ENCODE data around the gene CES3. TPM values are rescaled to one million over a fixed set of nuclear protein-coding genes. Genes with fewer than 3 reads are reported as not detected.

CES3 gene
- polyA plus RNA-seq, 2 of the 4 experiments (the other 2 are of a cell fraction), result 2.1 to 3.8 TPM

GRCh38 chr16:66996983-66997358 is 35.9 kb downstream of the CES3 start:
- 74% methylated on average over 3 of the region's 3 CpGs for WGBS (ENCODE audit: missing lambda C conversion rate)
- Histone ChIP-seq H3K4me3 (no peak overlapping the region; the same call in 2 of the 3 replicates), H3K9me3 (no peaks in the 10 kb centered on the region), H3K4me1 (peaks cover 25% of the 10 kb centered on the region), H3K27ac (peak overlapping the region; percentile 46 to 72; a peak in 3 of 6 replicates), H3K4me2 (peak overlapping the region; percentile 56; the same call in 2 of the 3 replicates)
- ChIA-PET POLR2A (no interaction called here), CTCF (interaction anchor here (0.6 to 5.9 kb wide), 8 partner anchors 9 to 158 kb away, joined by 3 to 25 read pairs (median 3); partner anchors contain the start of gene CES3)
- TF ChIP-seq CTCF (IDR thresholded peaks at IDR 0.05), result no peak
- TF ChIP-seq RARB (CRISPR knock-in tag; IDR thresholded peaks at IDR 0.05), result no peak
- no peak for TF ChIP-seq POLR2AphosphoS2 (conservative IDR thresholded peaks at IDR 0.05; ENCODE audit: low read length)
- TF ChIP-seq SMC3 (IDR thresholded peaks at IDR 0.05), result no peak
- no peak for TF ChIP-seq BHLHE40 (IDR thresholded peaks at IDR 0.05; ENCODE audit: low read depth, low read length)
- no peak for TF ChIP-seq RFX5 (IDR thresholded peaks at IDR 0.05)
- TF ChIP-seq MAFK (IDR thresholded peaks at IDR 0.05; ENCODE audit: partially characterized antibody), result no peak
- no peak for TF ChIP-seq JUN (IDR thresholded peaks at IDR 0.05)
- TF ChIP-seq EP300 (IDR thresholded peaks at IDR 0.05), result no peak
- TF ChIP-seq RCOR1 (IDR thresholded peaks at IDR 0.05; ENCODE audit: low read depth, low read length), result no peak
- TF ChIP-seq ZFP36 (IDR thresholded peaks at IDR 0.05; ENCODE audit: borderline replicate concordance, partially characterized antibody), result no peak
- no peak for TF ChIP-seq ZC3H11A (IDR thresholded peaks at IDR 0.05)
- no peak for TF ChIP-seq MAZ (IDR thresholded peaks at IDR 0.05; ENCODE audit: borderline replicate concordance, low read depth, low read length)
- DNase-seq (ENCODE audit: low read depth in 1 of 2, low spot score in 1 of 2), result no peak
- ATAC-seq, result no peak
- FAIRE-seq, result no peak

DNA sequence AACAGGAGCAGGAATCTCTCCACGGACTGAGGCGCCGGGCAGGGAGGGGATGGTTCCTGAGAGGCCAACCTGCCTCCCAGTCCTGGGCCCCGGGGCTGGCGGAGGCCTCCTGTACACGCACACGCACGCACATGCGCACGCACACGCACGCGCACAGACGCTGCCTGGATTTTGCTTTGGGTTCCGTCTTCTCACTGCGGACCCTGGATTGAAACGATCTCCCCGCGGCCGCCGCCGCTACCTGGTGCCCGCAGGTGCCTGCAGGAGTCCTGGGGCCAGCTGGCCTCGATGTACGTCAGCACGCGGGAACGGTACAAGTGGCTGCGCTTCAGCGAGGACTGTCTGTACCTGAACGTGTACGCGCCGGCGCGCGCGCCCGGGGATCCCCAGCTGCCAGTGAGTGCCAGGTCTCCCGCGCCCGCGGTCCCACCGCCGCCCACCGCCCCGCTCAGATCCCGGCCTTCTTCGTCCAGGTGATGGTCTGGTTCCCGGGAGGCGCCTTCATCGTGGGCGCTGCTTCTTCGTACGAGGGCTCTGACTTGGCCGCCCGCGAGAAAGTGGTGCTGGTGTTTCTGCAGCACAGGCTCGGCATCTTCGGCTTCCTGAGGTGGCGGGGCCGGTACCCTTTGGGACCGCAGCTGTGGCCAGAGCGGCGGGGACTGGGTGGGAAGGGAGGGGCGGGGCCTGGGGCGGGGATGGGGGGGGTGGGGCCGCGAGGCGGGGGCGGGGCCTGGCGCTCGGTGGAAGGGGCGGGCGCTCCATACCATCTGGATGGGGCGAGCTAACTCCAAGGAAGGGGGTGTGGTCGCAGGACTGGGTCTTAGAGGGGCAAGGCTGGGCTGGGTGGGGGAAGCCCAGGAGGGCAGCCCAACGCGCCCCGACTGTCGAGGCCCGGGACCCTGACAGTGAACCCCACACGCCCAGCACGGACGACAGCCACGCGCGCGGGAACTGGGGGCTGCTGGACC is 39.6 kb downstream of the CES3 start:
- peak; percentile 66 to 81 for ATAC-seq
- H3K27ac ChIP-seq, result peak overlapping the region; percentile 79 to 82; a peak in 5 of 6 replicates
- no peak for TF ChIP-seq ZC3H11A (IDR thresholded peaks at IDR 0.05)
- peak; percentile 32 for TF ChIP-seq POLR2A (IDR thresholded peaks at IDR 0.05; ENCODE audit: low read length)
- TF ChIP-seq ELK1 (IDR thresholded peaks at IDR 0.05; ENCODE audit: low read depth, low read length), result no peak
- no peak for TF ChIP-seq JUNB (IDR thresholded peaks at IDR 0.05)
- TF ChIP-seq, protein P1, sequence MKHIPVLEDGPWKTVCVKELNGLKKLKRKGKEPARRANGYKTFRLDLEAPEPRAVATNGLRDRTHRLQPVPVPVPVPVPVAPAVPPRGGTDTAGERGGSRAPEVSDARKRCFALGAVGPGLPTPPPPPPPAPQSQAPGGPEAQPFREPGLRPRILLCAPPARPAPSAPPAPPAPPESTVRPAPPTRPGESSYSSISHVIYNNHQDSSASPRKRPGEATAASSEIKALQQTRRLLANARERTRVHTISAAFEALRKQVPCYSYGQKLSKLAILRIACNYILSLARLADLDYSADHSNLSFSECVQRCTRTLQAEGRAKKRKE (CRISPR knock-in tag; IDR thresholded peaks at IDR 0.05; ENCODE audit: low read depth), result 0 out of 2 replicates have a peak, but pooled peaks have one; percentile 10
- 0 out of 2 replicates have a peak, but pooled peaks have one; percentile 40 for TF ChIP-seq HOXB13 (CRISPR knock-in tag; IDR thresholded peaks at IDR 0.05; ENCODE audit: low read depth)
- no peak for TF ChIP-seq FOXS1 (CRISPR knock-in tag; IDR thresholded peaks at IDR 0.05)
- no peak for TF ChIP-seq NFE2L2 (conservative IDR thresholded peaks at IDR 0.05; ENCODE audit: low read length)
- no peak for TF ChIP-seq ZFP36 (IDR thresholded peaks at IDR 0.05; ENCODE audit: borderline replicate concordance, partially characterized antibody)
- TF ChIP-seq, protein P2, sequence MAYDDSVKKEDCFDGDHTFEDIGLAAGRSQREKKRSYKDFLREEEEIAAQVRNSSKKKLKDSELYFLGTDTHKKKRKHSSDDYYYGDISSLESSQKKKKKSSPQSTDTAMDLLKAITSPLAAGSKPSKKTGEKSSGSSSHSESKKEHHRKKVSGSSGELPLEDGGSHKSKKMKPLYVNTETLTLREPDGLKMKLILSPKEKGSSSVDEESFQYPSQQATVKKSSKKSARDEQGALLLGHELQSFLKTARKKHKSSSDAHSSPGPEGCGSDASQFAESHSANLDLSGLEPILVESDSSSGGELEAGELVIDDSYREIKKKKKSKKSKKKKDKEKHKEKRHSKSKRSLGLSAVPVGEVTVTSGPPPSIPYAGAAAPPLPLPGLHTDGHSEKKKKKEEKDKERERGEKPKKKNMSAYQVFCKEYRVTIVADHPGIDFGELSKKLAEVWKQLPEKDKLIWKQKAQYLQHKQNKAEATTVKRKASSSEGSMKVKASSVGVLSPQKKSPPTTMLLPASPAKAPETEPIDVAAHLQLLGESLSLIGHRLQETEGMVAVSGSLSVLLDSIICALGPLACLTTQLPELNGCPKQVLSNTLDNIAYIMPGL (CRISPR knock-in tag; IDR thresholded peaks at IDR 0.05; ENCODE audit: borderline replicate concordance), result no peak
- TF ChIP-seq, protein P3, sequence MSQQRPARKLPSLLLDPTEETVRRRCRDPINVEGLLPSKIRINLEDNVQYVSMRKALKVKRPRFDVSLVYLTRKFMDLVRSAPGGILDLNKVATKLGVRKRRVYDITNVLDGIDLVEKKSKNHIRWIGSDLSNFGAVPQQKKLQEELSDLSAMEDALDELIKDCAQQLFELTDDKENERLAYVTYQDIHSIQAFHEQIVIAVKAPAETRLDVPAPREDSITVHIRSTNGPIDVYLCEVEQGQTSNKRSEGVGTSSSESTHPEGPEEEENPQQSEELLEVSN (IDR thresholded peaks at IDR 0.05; ENCODE audit: borderline replicate concordance, low read depth), result peak; percentile 91
- peak; percentile 79 for TF ChIP-seq MAX (IDR thresholded peaks at IDR 0.05)
- DNase-seq (ENCODE audit: low read depth in 1 of 2, low spot score in 1 of 2), result peak in 1 of 2 experiments; percentile 58
- H3K4me2 ChIP-seq, result peak overlapping the region; percentile 98
- FAIRE-seq, result no peak
- POLR2A ChIA-PET, result no interaction called here
- H3K9me3 ChIP-seq, result no peaks in the 10 kb centered on the region
- WGBS (ENCODE audit: missing lambda C conversion rate), result 40% methylated on average over 41 of the region's 89 CpGs
- peak overlapping the region; percentile 66 for H3K4me3 ChIP-seq
- peaks cover 24% of the 10 kb centered on the region for H3K4me1 ChIP-seq
- CTCF ChIA-PET, result interaction anchor here (1.0 to 5.9 kb wide), 4 partner anchors 17 to 178 kb away, joined by 4 to 25 read pairs (median 5); no protein-coding TSS in a partner anchor
